ENCODE data around the gene ACOT6.
"Not testable (repeated sequence)": the region's sequence is repeated elsewhere in the genome, so short reads cannot be mapped to it uniquely, and the experiment has no call there.

The ACOT6 gene

DNA sequence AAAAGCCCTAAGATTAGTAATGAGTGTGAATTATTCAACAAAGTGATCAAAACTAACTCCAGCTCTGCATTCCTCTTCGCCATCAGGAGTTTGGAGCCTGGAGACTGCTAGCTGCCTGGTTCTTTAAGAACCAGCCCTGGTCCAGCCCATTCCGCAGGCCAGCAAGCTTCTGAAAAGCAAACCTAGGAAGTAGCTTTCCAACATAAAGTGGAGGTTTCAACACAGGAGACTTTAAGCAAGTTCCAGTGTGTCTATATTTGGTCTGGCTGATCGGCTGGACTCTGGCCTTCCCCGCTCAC lies 43.5 kb upstream of the ACOT6 start:
- Histone ChIP-seq H3K4me1 (ENCODE audit: control extremely low read depth in 1 of 4, control insufficient read depth in 4 of 4, insufficient read depth in 4 of 4, low read length in 3 of 4) (peaks cover 0 to 26% (median 14%) of the 10 kb centered on the region in 4 experiments), H3K4me3 (ENCODE audit: control insufficient read depth in 1 of 7, extremely low read depth in 1 of 7, insufficient read depth in 4 of 7, low read depth in 2 of 7, low read length in 6 of 7) (peak overlapping the region in 6 of 7 experiments; percentile 49 to 78 (median 70)), H3K27ac (ENCODE audit: insufficient read depth in 1 of 2, low read depth in 1 of 2, low read length in 2 of 2, poor library complexity in 1 of 2, severe bottlenecking in 2 of 2) (peak overlapping the region in 1 of 2 experiments; percentile 66)
- H3K9me3 ChIP-seq (ENCODE audit: control extremely low read depth in 1 of 5, control insufficient read depth in 4 of 5, insufficient read depth in 2 of 5, low read depth in 1 of 5, low read length in 4 of 5); DNase-seq; H3K36me3 ChIP-seq (ENCODE audit: control insufficient read depth in 4 of 4, insufficient read depth in 4 of 4, low read length in 3 of 4); H3K27me3 ChIP-seq (replicated peaks in 2 of 5; ENCODE audit: control insufficient read depth in 4 of 5, insufficient read depth in 5 of 5, low read length in 4 of 5): not testable (repeated sequence)
- ChIA-PET CTCF (interaction anchor here (1.0 to 3.5 kb wide), 7 partner anchors 9 to 78 kb away, joined by 3 to 10 read pairs (median 3); partner anchors contain the start of gene RIOX1), POLR2A (interaction anchor here (0.6 kb wide), 1 partner anchor 196 kb away, joined by 3 read pairs; no protein-coding TSS in a partner anchor)
- WGBS (ENCODE audit: insufficient coverage): 18% methylated on average over 4 of the region's 4 CpGs

DNA sequence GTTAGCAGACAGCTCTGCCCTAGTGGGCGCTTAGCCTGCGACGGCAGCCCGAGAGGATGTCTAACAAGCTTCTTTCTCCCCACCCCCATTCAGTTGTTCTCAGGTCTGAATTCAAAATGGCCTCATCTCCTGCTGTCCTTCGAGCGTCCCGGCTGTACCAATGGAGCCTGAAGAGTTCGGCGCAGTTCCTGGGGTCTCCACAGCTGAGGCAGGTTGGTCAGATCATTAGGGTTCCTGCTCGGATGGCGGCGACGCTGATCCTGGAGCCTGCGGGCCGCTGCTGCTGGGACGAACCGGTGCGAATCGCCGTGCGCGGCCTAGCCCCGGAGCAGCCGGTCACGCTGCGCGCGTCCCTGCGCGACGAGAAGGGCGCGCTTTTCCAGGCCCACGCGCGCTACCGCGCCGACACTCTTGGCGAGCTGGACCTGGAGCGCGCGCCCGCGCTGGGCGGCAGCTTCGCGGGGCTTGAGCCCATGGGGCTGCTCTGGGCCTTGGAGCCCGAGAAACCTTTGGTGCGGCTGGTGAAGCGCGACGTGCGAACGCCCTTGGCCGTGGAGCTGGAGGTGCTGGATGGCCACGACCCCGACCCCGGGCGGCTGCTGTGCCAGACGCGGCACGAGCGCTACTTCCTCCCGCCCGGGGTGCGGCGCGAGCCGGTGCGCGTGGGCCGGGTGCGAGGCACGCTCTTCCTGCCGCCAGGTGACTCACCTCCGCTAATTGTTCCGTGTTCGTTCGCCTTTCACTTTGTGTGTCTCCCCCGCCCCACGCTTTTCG lies 42.9 kb upstream of the ACOT6 start, which contains the start of gene ACOT2:
TSS of gene ACOT2 (plus strand) at position 29 of the 774 bp plus-strand sequence. CDS start at position 57, 28 bp downstream.
- H3K27ac ChIP-seq (ENCODE audit: insufficient read depth in 1 of 2, low read depth in 1 of 2, low read length in 2 of 2, poor library complexity in 1 of 2, severe bottlenecking in 2 of 2): peak within 1 kb of the TSS in 1 of 2 experiments; percentile 66
- 0% methylated on average over 18 of the region's 83 CpGs for WGBS (ENCODE audit: insufficient coverage)
- ChIA-PET CTCF (interaction anchor here (0.6 to 3.5 kb wide), 9 partner anchors 10 to 96 kb away, joined by 3 to 10 read pairs (median 3); partner anchors contain the start of genes ACOT6 and RIOX1), POLR2A (interaction anchor here (0.6 to 1.0 kb wide), 2 partner anchors 79 to 196 kb away, joined by 3 to 5 read pairs; partner anchors contain the start of gene RIOX1)
- not testable (repeated sequence) for H3K9me3 ChIP-seq (ENCODE audit: control extremely low read depth in 1 of 5, control insufficient read depth in 4 of 5, insufficient read depth in 2 of 5, low read depth in 1 of 5, low read length in 4 of 5); H3K27me3 ChIP-seq (replicated peaks in 2 of 5; ENCODE audit: control insufficient read depth in 4 of 5, insufficient read depth in 5 of 5, low read length in 4 of 5); H3K36me3 ChIP-seq (ENCODE audit: control insufficient read depth in 4 of 4, insufficient read depth in 4 of 4, low read length in 3 of 4)
- peak; percentile 80 to 90 (median 83) for DNase-seq
- H3K4me3 ChIP-seq (ENCODE audit: control insufficient read depth in 1 of 7, extremely low read depth in 1 of 7, insufficient read depth in 4 of 7, low read depth in 2 of 7, low read length in 6 of 7): peak within 1 kb of the TSS; percentile 49 to 78 (median 69)
- H3K4me1 ChIP-seq (ENCODE audit: control extremely low read depth in 1 of 4, control insufficient read depth in 4 of 4, insufficient read depth in 4 of 4, low read length in 3 of 4): peaks cover 0 to 26% (median 14%) of the 10 kb centered on the region in 4 experiments

DNA sequence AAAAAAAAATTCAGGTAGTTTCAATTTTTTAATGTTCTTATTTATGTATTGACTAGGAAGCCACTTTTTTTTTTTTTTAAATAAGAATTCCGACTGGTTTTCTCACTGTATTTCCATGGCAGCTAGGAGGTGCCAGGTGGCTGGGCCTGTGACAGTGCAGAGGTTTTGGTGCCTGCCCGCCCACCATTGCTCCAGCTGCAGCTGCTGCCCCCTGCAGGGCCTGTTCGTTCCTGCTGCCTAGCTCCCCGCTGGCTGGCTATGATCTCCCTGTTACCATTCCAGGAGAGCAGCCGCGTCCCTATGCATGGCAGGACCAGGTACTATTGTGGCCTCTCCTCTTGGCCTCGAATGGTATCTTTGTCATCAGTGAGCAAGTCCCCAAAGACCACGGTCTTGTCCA lies 41.4 kb upstream of the ACOT6 start:
- 44% methylated on average over 6 of the region's 8 CpGs for WGBS (ENCODE audit: insufficient coverage)
- POLR2A ChIA-PET: interaction anchor here (0.6 kb wide), 1 partner anchor 51 kb away, joined by 3 read pairs; no protein-coding TSS in a partner anchor

DNA sequence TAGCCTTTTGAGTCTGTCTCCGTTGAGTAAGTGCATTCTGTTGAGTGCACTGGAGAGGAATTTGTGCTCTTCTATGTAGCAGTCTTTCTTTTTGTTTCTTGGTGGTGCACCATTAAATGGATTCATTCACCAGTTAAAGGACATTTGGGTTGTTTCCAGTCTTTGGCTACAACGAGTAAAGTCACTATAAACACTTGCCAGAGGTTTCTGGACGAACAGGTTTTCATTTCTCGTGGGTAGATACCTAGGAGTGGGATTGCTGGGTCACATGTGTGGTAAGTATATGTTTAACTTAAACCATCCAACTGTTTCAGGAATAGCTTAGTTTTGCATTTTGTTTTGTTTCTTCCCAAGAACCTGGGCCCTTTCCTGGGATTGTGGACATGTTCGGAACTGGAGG lies 39.3 kb upstream of the ACOT6 start:
- H3K27me3 ChIP-seq (replicated peaks in 2 of 5; ENCODE audit: control insufficient read depth in 4 of 5, insufficient read depth in 5 of 5, low read length in 4 of 5); POLR2A ChIA-PET; DNase-seq; H3K9me3 ChIP-seq (ENCODE audit: control extremely low read depth in 1 of 5, control insufficient read depth in 4 of 5, insufficient read depth in 2 of 5, low read depth in 1 of 5, low read length in 4 of 5); H3K27ac ChIP-seq (ENCODE audit: insufficient read depth in 1 of 2, low read depth in 1 of 2, low read length in 2 of 2, poor library complexity in 1 of 2, severe bottlenecking in 2 of 2); H3K4me3 ChIP-seq (ENCODE audit: control insufficient read depth in 1 of 7, extremely low read depth in 1 of 7, insufficient read depth in 4 of 7, low read depth in 2 of 7, low read length in 6 of 7): not testable (repeated sequence)
- CTCF ChIA-PET: interaction anchor here (1.0 kb wide), 1 partner anchor 64 kb away, joined by 3 read pairs; no protein-coding TSS in a partner anchor
- no CpG with 5 or more reads among the region's 5 CpGs for WGBS (ENCODE audit: insufficient coverage)
- peaks cover 0 to 18% (median 12%) of the 10 kb centered on the region in 4 experiments for H3K4me1 ChIP-seq (ENCODE audit: control extremely low read depth in 1 of 4, control insufficient read depth in 4 of 4, insufficient read depth in 4 of 4, low read length in 3 of 4)
- H3K36me3 ChIP-seq (ENCODE audit: control insufficient read depth in 4 of 4, insufficient read depth in 4 of 4, low read length in 3 of 4): peaks cover 0 to 12% (median 1%) of the 10 kb centered on the region in 4 experiments

More for the DNA sequence above, 41.4 kb upstream of the ACOT6 start:
- peaks cover 0 to 26% (median 14%) of the 10 kb centered on the region in 4 experiments for H3K4me1 ChIP-seq (ENCODE audit: control extremely low read depth in 1 of 4, control insufficient read depth in 4 of 4, insufficient read depth in 4 of 4, low read length in 3 of 4)
- not testable (repeated sequence) for H3K36me3 ChIP-seq (ENCODE audit: control insufficient read depth in 4 of 4, insufficient read depth in 4 of 4, low read length in 3 of 4); H3K27me3 ChIP-seq (replicated peaks in 2 of 5; ENCODE audit: control insufficient read depth in 4 of 5, insufficient read depth in 5 of 5, low read length in 4 of 5); H3K27ac ChIP-seq (ENCODE audit: insufficient read depth in 1 of 2, low read depth in 1 of 2, low read length in 2 of 2, poor library complexity in 1 of 2, severe bottlenecking in 2 of 2); H3K4me3 ChIP-seq (ENCODE audit: control insufficient read depth in 1 of 7, extremely low read depth in 1 of 7, insufficient read depth in 4 of 7, low read depth in 2 of 7, low read length in 6 of 7); H3K9me3 ChIP-seq (ENCODE audit: control extremely low read depth in 1 of 5, control insufficient read depth in 4 of 5, insufficient read depth in 2 of 5, low read depth in 1 of 5, low read length in 4 of 5)
- CTCF ChIA-PET: interaction anchor here (0.6 to 2.0 kb wide), 6 partner anchors 19 to 239 kb away, joined by 3 to 6 read pairs (median 4); partner anchors contain the start of gene ACOT6
- DNase-seq: peak; percentile 33 to 59 (median 55)

DNA sequence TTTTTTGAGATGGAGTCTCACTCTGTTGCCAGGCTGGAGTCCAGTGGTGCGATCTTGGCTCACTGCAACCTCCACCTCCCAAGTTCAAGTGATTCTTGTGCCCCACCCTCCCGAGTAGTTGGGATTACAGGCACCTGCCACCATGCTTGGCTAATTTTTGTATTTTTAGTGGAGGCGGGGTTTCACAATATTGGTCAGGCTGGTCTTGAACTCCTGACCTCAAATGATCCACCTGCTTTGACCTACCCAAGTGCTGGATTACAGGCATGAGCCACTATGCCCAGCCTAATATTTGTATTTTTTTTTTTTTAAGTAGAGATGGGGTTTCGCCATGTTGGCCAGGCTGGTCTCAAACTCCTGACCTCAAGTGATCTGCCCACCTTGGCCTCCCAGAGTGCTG lies 38.6 kb upstream of the ACOT6 start:
- CTCF ChIA-PET: interaction anchor here (0.6 to 1.0 kb wide), 2 partner anchors 64 to 103 kb away, joined by 3 read pairs; no protein-coding TSS in a partner anchor
- DNase-seq; H3K27me3 ChIP-seq (replicated peaks in 2 of 5; ENCODE audit: control insufficient read depth in 4 of 5, insufficient read depth in 5 of 5, low read length in 4 of 5); H3K27ac ChIP-seq (ENCODE audit: insufficient read depth in 1 of 2, low read depth in 1 of 2, low read length in 2 of 2, poor library complexity in 1 of 2, severe bottlenecking in 2 of 2); H3K9me3 ChIP-seq (ENCODE audit: control extremely low read depth in 1 of 5, control insufficient read depth in 4 of 5, insufficient read depth in 2 of 5, low read depth in 1 of 5, low read length in 4 of 5); H3K4me3 ChIP-seq (ENCODE audit: control insufficient read depth in 1 of 7, extremely low read depth in 1 of 7, insufficient read depth in 4 of 7, low read depth in 2 of 7, low read length in 6 of 7); POLR2A ChIA-PET: not testable (repeated sequence)
- Histone ChIP-seq H3K4me1 (ENCODE audit: control extremely low read depth in 1 of 4, control insufficient read depth in 4 of 4, insufficient read depth in 4 of 4, low read length in 3 of 4) (peaks cover 0 to 11% (median 8%) of the 10 kb centered on the region in 4 experiments), H3K36me3 (ENCODE audit: control insufficient read depth in 4 of 4, insufficient read depth in 4 of 4, low read length in 3 of 4) (peaks cover 0 to 14% (median 3%) of the 10 kb centered on the region in 4 experiments)
- 100% methylated on average over 2 of the region's 4 CpGs for WGBS (ENCODE audit: insufficient coverage)

DNA sequence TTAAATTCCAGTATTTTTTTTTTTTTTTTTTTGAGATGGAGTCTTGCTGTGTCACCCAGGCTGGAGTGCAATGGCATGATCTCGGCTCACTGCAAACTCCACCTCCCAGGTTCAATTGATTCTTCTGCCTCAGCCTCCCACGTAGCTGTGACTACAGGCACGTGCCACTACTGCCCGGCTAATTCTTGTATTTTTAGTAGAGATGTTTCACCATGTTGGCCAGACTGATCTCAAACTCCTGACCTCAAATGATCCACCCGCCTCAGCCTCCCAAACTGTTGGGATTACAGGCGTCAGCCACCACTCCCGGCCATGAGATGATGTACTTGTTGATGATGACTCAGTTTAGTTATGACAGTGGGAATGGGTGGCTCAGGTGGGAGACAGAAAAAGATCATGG lies 38.1 kb upstream of the ACOT6 start:
- H3K27ac ChIP-seq (ENCODE audit: insufficient read depth in 1 of 2, low read depth in 1 of 2, low read length in 2 of 2, poor library complexity in 1 of 2, severe bottlenecking in 2 of 2); DNase-seq; H3K4me1 ChIP-seq (ENCODE audit: control extremely low read depth in 1 of 4, control insufficient read depth in 4 of 4, insufficient read depth in 4 of 4, low read length in 3 of 4); CTCF ChIA-PET; H3K27me3 ChIP-seq (replicated peaks in 2 of 5; ENCODE audit: control insufficient read depth in 4 of 5, insufficient read depth in 5 of 5, low read length in 4 of 5); H3K4me3 ChIP-seq (ENCODE audit: control insufficient read depth in 1 of 7, extremely low read depth in 1 of 7, insufficient read depth in 4 of 7, low read depth in 2 of 7, low read length in 6 of 7); POLR2A ChIA-PET; H3K9me3 ChIP-seq (ENCODE audit: control extremely low read depth in 1 of 5, control insufficient read depth in 4 of 5, insufficient read depth in 2 of 5, low read depth in 1 of 5, low read length in 4 of 5): not testable (repeated sequence)
- peaks cover 0 to 14% (median 3%) of the 10 kb centered on the region in 4 experiments for H3K36me3 ChIP-seq (ENCODE audit: control insufficient read depth in 4 of 4, insufficient read depth in 4 of 4, low read length in 3 of 4)
- 100% methylated on average over 3 of the region's 7 CpGs for WGBS (ENCODE audit: insufficient coverage)

DNA sequence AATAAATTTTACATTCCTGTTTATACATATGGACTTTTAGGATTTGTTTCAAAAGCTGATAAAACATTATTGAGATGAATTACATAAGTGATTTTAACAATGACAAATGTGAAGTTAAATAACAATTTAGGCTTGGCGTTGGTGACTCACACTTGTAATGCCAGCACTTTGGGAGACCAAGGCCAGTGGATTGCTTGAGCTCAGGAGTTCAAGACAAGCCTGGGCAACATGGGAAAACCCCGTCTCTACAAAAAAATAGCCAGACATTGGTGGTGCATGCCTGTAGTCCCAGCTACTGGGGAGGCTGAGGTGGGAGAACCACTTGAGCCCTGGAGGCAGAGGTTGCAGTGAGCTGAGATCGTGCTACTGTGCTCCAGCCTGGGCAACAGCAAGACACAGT lies 35.9 kb upstream of the ACOT6 start:
- peaks cover 0 to 18% (median 3%) of the 10 kb centered on the region in 4 experiments for H3K36me3 ChIP-seq (ENCODE audit: control insufficient read depth in 4 of 4, insufficient read depth in 4 of 4, low read length in 3 of 4)
- CTCF ChIA-PET: interaction anchor here (0.7 kb wide), 1 partner anchor 53 kb away, joined by 3 read pairs; no protein-coding TSS in a partner anchor
- H3K27ac ChIP-seq (ENCODE audit: insufficient read depth in 1 of 2, low read depth in 1 of 2, low read length in 2 of 2, poor library complexity in 1 of 2, severe bottlenecking in 2 of 2): no peak overlapping the region
- POLR2A ChIA-PET: no interaction called here
- WGBS (ENCODE audit: insufficient coverage): 93% methylated on average over 2 of the region's 3 CpGs
- no peaks in the 10 kb centered on the region for H3K9me3 ChIP-seq (ENCODE audit: control extremely low read depth in 1 of 5, control insufficient read depth in 4 of 5, insufficient read depth in 2 of 5, low read depth in 1 of 5, low read length in 4 of 5)
- no peak for DNase-seq
- no peak overlapping the region for H3K4me3 ChIP-seq (ENCODE audit: control insufficient read depth in 1 of 7, extremely low read depth in 1 of 7, insufficient read depth in 4 of 7, low read depth in 2 of 7, low read length in 6 of 7)
- H3K27me3 ChIP-seq (replicated peaks in 2 of 5; ENCODE audit: control insufficient read depth in 4 of 5, insufficient read depth in 5 of 5, low read length in 4 of 5): no peaks in the 10 kb centered on the region
- H3K4me1 ChIP-seq (ENCODE audit: control extremely low read depth in 1 of 4, control insufficient read depth in 4 of 4, insufficient read depth in 4 of 4, low read length in 3 of 4): no peaks in the 10 kb centered on the region

Data from common myeloid progenitor, CD34-positive (primary cell).